Measurements from ENCODE around the gene MOV10L1. TPM values are rescaled to one million over a fixed set of nuclear protein-coding genes. Genes with fewer than 3 reads are reported as not detected.
"Not testable (repeated sequence)": the region's sequence is repeated elsewhere in the genome, so short reads cannot be mapped to it uniquely, and the experiment has no call there.

The MOV10L1 gene
- total RNA-seq, 8 experiments from 2014 or later: 0.11 to 2.9 (median 0.45) TPM

GRCh38 chr22:50121202-50121740 is 31.5 kb downstream of the MOV10L1 start:
- Histone ChIP-seq H3K27ac (no peak overlapping the region), H3K4me3 (no peak overlapping the region), H3K4me1 (replicated peaks in 1 of 2) (peaks cover 0 to 2% of the 10 kb centered on the region in 2 donors)
- WGBS, 10 experiments: 43 to 90% (median 74%) methylated on average over 1 to 8 of the region's 11 CpGs; no CpG with 5 or more reads in 2 of the 10 experiments
- ATAC-seq (replicated peaks in 6 of 8): no peak
- in situ Hi-C loops (cut with MboI; ENCODE audit: low pct_unique_long_range_greater_than_20kb in 2 of 9, low sequenced_read_pairs in 9 of 9, unreplicated experiment in 9 of 9): no loop called here

GRCh38 chr22:50123119-50123518 is 33.3 kb downstream of the MOV10L1 start:
- in situ Hi-C loops (cut with MboI; ENCODE audit: low pct_unique_long_range_greater_than_20kb in 2 of 9, low sequenced_read_pairs in 9 of 9, unreplicated experiment in 9 of 9): no loop called here
- Histone ChIP-seq H3K4me1 (replicated peaks in 1 of 2) (peaks cover 0 to 2% of the 10 kb centered on the region in 2 donors), H3K4me3 (no peak overlapping the region), H3K27ac (no peak overlapping the region)
- no peak for ATAC-seq (replicated peaks in 6 of 8)
- 0 to 100% (median 71%) methylated on average over 1 to 4 of the region's 4 CpGs; no CpG with 5 or more reads in 1 of the 10 experiments for WGBS, 10 experiments

- H3K4me1 ChIP-seq (replicated peaks in 1 of 2): peaks cover 0 to 4% of the 10 kb centered on the region in 2 donors
- WGBS, 10 experiments: 0 to 80% (median 67%) methylated on average over 1 to 6 of the region's 9 CpGs; no CpG with 5 or more reads in 4 of the 10 experiments
- no peak for ATAC-seq (replicated peaks in 6 of 8)
- no peak overlapping the region for H3K27ac ChIP-seq
- H3K4me3 ChIP-seq: no peak overlapping the region
- in situ Hi-C loops (cut with MboI; ENCODE audit: low pct_unique_long_range_greater_than_20kb in 2 of 9, low sequenced_read_pairs in 9 of 9, unreplicated experiment in 9 of 9): no loop called here
These were observed 35.2 kb downstream of the MOV10L1 start for GRCh38 chr22:50125029-50125428.

GRCh38 chr22:50129121-50129736 is 39.4 kb downstream of the MOV10L1 start:
- WGBS, 10 experiments: 64 to 100% (median 76%) methylated on average over 1 to 10 of the region's 10 CpGs

GRCh38 chr22:50131894-50132293 is 42.1 kb downstream of the MOV10L1 start:
- H3K4me3 ChIP-seq: no peak overlapping the region
- H3K27ac ChIP-seq: no peak overlapping the region
- WGBS, 10 experiments: 74 to 100% (median 94%) methylated on average over 1 to 4 of the region's 4 CpGs; no CpG with 5 or more reads in 6 of the 10 experiments
- ATAC-seq (replicated peaks in 6 of 8): no peak
- in situ Hi-C loops (cut with MboI; ENCODE audit: low pct_unique_long_range_greater_than_20kb in 2 of 9, low sequenced_read_pairs in 9 of 9, unreplicated experiment in 9 of 9): no loop called here
- H3K4me1 ChIP-seq (replicated peaks in 1 of 2): peaks cover 0 to 4% of the 10 kb centered on the region in 2 donors

More at GRCh38 chr22:50129121-50129736, 39.4 kb downstream of the MOV10L1 start:
- ATAC-seq (replicated peaks in 6 of 8): peak in 3 of 8 experiments; percentile 45 to 85 (median 63)
- in situ Hi-C loops (cut with MboI; ENCODE audit: low pct_unique_long_range_greater_than_20kb in 2 of 9, low sequenced_read_pairs in 9 of 9, unreplicated experiment in 9 of 9): no loop called here
- Histone ChIP-seq H3K4me1 (replicated peaks in 1 of 2) (peaks cover 0 to 4% of the 10 kb centered on the region in 2 donors), H3K4me3 (no peak overlapping the region), H3K27ac (no peak overlapping the region)

GRCh38 chr22:50134481-50134880 is 44.7 kb downstream of the MOV10L1 start:
- Histone ChIP-seq H3K4me1 (replicated peaks in 1 of 2) (peaks cover 0 to 2% of the 10 kb centered on the region in 2 donors), H3K4me3 (no peak overlapping the region), H3K27ac (no peak overlapping the region)
- 20 to 100% (median 73%) methylated on average over 1 to 10 of the region's 10 CpGs for WGBS, 10 experiments
- no peak for ATAC-seq (replicated peaks in 6 of 8)
- in situ Hi-C loops (cut with MboI; ENCODE audit: low pct_unique_long_range_greater_than_20kb in 2 of 9, low sequenced_read_pairs in 9 of 9, unreplicated experiment in 9 of 9): no loop called here

- in situ Hi-C loops (cut with MboI; ENCODE audit: low pct_unique_long_range_greater_than_20kb in 2 of 9, low sequenced_read_pairs in 9 of 9, unreplicated experiment in 9 of 9): no loop called here
- 53 to 100% (median 80%) methylated on average over 1 to 5 of the region's 5 CpGs; no CpG with 5 or more reads in 1 of the 10 experiments for WGBS, 10 experiments
- H3K4me3 ChIP-seq: no peak overlapping the region
- H3K4me1 ChIP-seq (replicated peaks in 1 of 2): peaks cover 0 to 3% of the 10 kb centered on the region in 2 donors
- no peak overlapping the region for H3K27ac ChIP-seq
- peak in 6 of 8 experiments; percentile 16 to 77 (median 40) for ATAC-seq (replicated peaks in 6 of 8)
These were observed 46.8 kb downstream of the MOV10L1 start for GRCh38 chr22:50136581-50137015.

GRCh38 chr22:50137277-50137676 is 47.5 kb downstream of the MOV10L1 start:
- in situ Hi-C loops (cut with MboI; ENCODE audit: low pct_unique_long_range_greater_than_20kb in 2 of 9, low sequenced_read_pairs in 9 of 9, unreplicated experiment in 9 of 9); H3K4me3 ChIP-seq; H3K4me1 ChIP-seq (replicated peaks in 1 of 2); ATAC-seq (replicated peaks in 6 of 8); H3K27ac ChIP-seq: not testable (repeated sequence)
- 70 to 100% (median 92%) methylated on average over 1 to 9 of the region's 9 CpGs for WGBS, 10 experiments

GRCh38 chr22:50138041-50138440 is 48.2 kb downstream of the MOV10L1 start:
- no peak overlapping the region for H3K4me3 ChIP-seq
- no peak for ATAC-seq (replicated peaks in 6 of 8)
- in situ Hi-C loops (cut with MboI; ENCODE audit: low pct_unique_long_range_greater_than_20kb in 2 of 9, low sequenced_read_pairs in 9 of 9, unreplicated experiment in 9 of 9): no loop called here
- 53 to 89% (median 69%) methylated on average over 1 to 3 of the region's 4 CpGs; no CpG with 5 or more reads in 5 of the 10 experiments for WGBS, 10 experiments
- H3K4me1 ChIP-seq (replicated peaks in 1 of 2): peaks cover 0 to 3% of the 10 kb centered on the region in 2 donors
- no peak overlapping the region for H3K27ac ChIP-seq

GRCh38 chr22:50138988-50139387 is 49.2 kb downstream of the MOV10L1 start:
- Histone ChIP-seq H3K4me3 (no peak overlapping the region), H3K4me1 (replicated peaks in 1 of 2) (peaks cover 0 to 3% of the 10 kb centered on the region in 2 donors), H3K27ac (no peak overlapping the region)
- ATAC-seq (replicated peaks in 6 of 8): no peak
- WGBS, 10 experiments: 73 to 100% (median 87%) methylated on average over 1 to 9 of the region's 9 CpGs
- in situ Hi-C loops (cut with MboI; ENCODE audit: low pct_unique_long_range_greater_than_20kb in 2 of 9, low sequenced_read_pairs in 9 of 9, unreplicated experiment in 9 of 9): no loop called here

GRCh38 chr22:50139843-50140415 is 50.1 kb downstream of the MOV10L1 start:
- no peak overlapping the region for H3K27ac ChIP-seq
- peak in 4 of 8 experiments; percentile 22 to 62 (median 36) for ATAC-seq (replicated peaks in 6 of 8)
- in situ Hi-C loops (cut with MboI; ENCODE audit: low pct_unique_long_range_greater_than_20kb in 2 of 9, low sequenced_read_pairs in 9 of 9, unreplicated experiment in 9 of 9): loop anchor here in 1 of 9 experiments (10.0 kb wide), 1 partner anchor 65 kb away; the partner anchor contains the start of gene SELENOO
- 67 to 100% (median 78%) methylated on average over 1 to 14 of the region's 15 CpGs; no CpG with 5 or more reads in 3 of the 10 experiments for WGBS, 10 experiments
- no peak overlapping the region for H3K4me3 ChIP-seq
- H3K4me1 ChIP-seq (replicated peaks in 1 of 2): peaks cover 0 to 3% of the 10 kb centered on the region in 2 donors

- in situ Hi-C loops (cut with MboI; ENCODE audit: low pct_unique_long_range_greater_than_20kb in 2 of 9, low sequenced_read_pairs in 9 of 9, unreplicated experiment in 9 of 9): loop anchor here in 1 of 9 experiments (10.0 kb wide), 1 partner anchor 64 kb away; the partner anchor contains the start of gene SELENOO
- H3K4me1 ChIP-seq (replicated peaks in 1 of 2): peaks cover 2 to 5% of the 10 kb centered on the region in 2 donors
- no peak overlapping the region for H3K4me3 ChIP-seq
- no peak overlapping the region for H3K27ac ChIP-seq
- WGBS, 10 experiments: 29 to 91% (median 70%) methylated on average over 1 to 3 of the region's 3 CpGs; no CpG with 5 or more reads in 1 of the 10 experiments
- ATAC-seq (replicated peaks in 6 of 8): no peak
These were observed 50.8 kb downstream of the MOV10L1 start for GRCh38 chr22:50140615-50141014.

GRCh38 chr22:50141462-50141861 is 51.7 kb downstream of the MOV10L1 start:
- ATAC-seq (replicated peaks in 6 of 8): peak in 1 of 8 experiments; percentile 18
- 67 to 97% (median 86%) methylated on average over 2 to 5 of the region's 6 CpGs; no CpG with 5 or more reads in 5 of the 10 experiments for WGBS, 10 experiments
- Histone ChIP-seq H3K4me1 (replicated peaks in 1 of 2) (peaks cover 11 to 14% of the 10 kb centered on the region in 2 donors), H3K4me3 (no peak overlapping the region), H3K27ac (no peak overlapping the region)
- in situ Hi-C loops (cut with MboI; ENCODE audit: low pct_unique_long_range_greater_than_20kb in 2 of 9, low sequenced_read_pairs in 9 of 9, unreplicated experiment in 9 of 9): loop anchor here in 1 of 9 experiments (10.0 kb wide), 1 partner anchor 63 kb away; the partner anchor contains the start of gene SELENOO

Measured in motor neuron (in vitro differentiated cells).